ENCODE results near the gene SCGB3A2.

Gene SCGB3A2

DNA sequence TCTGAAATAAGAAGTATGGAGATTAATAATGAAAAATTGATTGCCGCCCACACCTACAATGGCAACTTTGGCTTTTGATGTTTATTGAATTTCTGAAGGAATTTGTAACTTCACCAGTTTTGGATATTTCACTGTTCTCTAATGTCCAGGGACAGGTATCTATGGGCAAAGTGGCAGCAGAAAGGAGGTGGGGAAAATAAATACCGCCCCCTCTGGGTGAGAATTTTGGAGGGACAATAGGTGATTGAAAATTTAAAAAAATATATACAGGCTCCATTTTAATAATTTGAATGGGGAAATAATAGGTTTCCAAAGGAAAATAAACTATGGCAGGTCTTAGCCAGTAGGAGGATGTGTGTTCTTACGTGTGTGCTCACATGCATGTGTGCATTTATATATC, 1.3 kb downstream of the SCGB3A2 start:
- H3K27ac ChIP-seq (ENCODE audit: insufficient read depth, low read depth, low read length, poor library complexity, severe bottlenecking), result no peak overlapping the region

DNA sequence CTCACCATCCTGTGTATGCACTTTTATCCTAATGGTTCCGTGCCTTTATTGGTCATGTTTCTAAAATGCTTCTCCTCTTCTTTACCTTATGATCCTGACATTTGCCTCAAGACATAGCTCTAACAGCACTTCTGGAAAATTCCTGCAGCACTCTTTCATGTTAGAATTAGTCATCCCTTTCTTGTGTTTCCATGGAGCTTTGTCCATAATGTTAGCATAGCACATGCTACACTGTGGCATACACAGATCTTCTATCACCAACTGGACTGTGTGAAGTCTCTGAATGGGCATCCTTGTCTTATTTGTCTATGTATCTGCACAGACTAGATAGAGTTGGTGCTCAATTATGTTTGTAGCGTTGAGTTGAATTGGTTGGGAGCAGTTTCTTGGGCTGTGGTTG, 2.0 kb downstream of the SCGB3A2 start:
- H3K36me3 ChIP-seq (ENCODE audit: control insufficient read depth, insufficient read depth, low read length), result no peaks in the 10 kb centered on the region
- no peaks in the 10 kb centered on the region for H3K27me3 ChIP-seq (ENCODE audit: control insufficient read depth, insufficient read depth, low read length, poor library complexity, severe bottlenecking)
- H3K27ac ChIP-seq (ENCODE audit: insufficient read depth, low read depth, low read length, poor library complexity, severe bottlenecking), result no peak overlapping the region
- 94 to 98% methylated on average over 2 of the region's 2 CpGs for WGBS, 2 experiments
- H3K4me1 ChIP-seq (ENCODE audit: control insufficient read depth, insufficient read depth, low read length), result no peaks in the 10 kb centered on the region
- H3K4me3 ChIP-seq (ENCODE audit: insufficient read depth, low read depth, low read length), result no peak overlapping the region
- H3K9me3 ChIP-seq (ENCODE audit: control insufficient read depth, low read length), result no peaks in the 10 kb centered on the region

More for the DNA sequence above, 1.3 kb downstream of the SCGB3A2 start:
- no peaks in the 10 kb centered on the region for H3K36me3 ChIP-seq (ENCODE audit: control insufficient read depth, insufficient read depth, low read length)
- H3K4me3 ChIP-seq (ENCODE audit: insufficient read depth, low read depth, low read length), result no peak overlapping the region
- H3K9me3 ChIP-seq (ENCODE audit: control insufficient read depth, low read length), result no peaks in the 10 kb centered on the region
- H3K4me1 ChIP-seq (ENCODE audit: control insufficient read depth, insufficient read depth, low read length), result peaks cover 7% of the 10 kb centered on the region
- WGBS, 2 experiments, result 98 to 100% methylated on average over 1 to 3 of the region's 3 CpGs
- H3K27me3 ChIP-seq (ENCODE audit: control insufficient read depth, insufficient read depth, low read length, poor library complexity, severe bottlenecking), result no peaks in the 10 kb centered on the region

DNA sequence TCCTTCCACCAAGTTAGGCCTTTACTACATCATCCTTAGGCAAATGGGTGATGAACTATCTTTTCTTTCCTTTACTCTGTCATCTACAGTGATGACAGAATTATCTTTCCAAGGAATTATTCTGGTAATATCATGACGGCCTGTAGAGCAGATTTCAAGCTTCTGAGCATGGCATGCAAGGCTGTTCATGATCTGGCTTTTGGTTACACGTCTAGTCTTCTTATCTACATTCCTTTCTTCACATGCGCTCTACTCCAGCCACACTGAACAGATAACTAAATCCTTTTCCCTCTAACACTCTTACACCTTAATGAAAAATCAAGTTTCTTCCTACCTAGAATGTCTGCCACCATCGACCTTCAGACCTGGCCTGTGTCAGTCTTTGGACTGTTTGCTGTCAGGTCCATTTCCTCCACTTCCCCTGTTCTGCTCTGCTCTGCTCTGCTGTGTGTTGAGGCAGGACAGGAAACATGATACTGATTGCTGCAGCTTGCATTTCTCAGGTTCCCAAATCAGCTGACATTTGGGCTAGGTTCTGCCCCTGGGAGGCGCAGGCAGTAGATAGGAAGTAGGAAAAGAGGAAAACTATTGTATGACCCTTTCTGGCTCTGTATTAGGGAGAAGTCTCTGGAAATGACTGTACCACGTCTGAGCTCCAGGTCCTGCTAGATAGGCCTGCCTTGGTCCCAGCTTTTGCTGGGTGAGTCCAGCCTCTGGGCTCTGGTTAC, 4.2 kb downstream of the SCGB3A2 start:
- H3K27ac ChIP-seq (ENCODE audit: insufficient read depth, low read depth, low read length, poor library complexity, severe bottlenecking), result no peak overlapping the region
- 85 to 86% methylated on average over 6 of the region's 6 CpGs for WGBS, 2 experiments
- H3K9me3 ChIP-seq (ENCODE audit: control insufficient read depth, low read length), result no peaks in the 10 kb centered on the region
- H3K4me3 ChIP-seq (ENCODE audit: insufficient read depth, low read depth, low read length), result no peak overlapping the region
- H3K36me3 ChIP-seq (ENCODE audit: control insufficient read depth, insufficient read depth, low read length), result no peaks in the 10 kb centered on the region
- no peaks in the 10 kb centered on the region for H3K4me1 ChIP-seq (ENCODE audit: control insufficient read depth, insufficient read depth, low read length)
- H3K27me3 ChIP-seq (ENCODE audit: control insufficient read depth, insufficient read depth, low read length, poor library complexity, severe bottlenecking), result no peaks in the 10 kb centered on the region

DNA sequence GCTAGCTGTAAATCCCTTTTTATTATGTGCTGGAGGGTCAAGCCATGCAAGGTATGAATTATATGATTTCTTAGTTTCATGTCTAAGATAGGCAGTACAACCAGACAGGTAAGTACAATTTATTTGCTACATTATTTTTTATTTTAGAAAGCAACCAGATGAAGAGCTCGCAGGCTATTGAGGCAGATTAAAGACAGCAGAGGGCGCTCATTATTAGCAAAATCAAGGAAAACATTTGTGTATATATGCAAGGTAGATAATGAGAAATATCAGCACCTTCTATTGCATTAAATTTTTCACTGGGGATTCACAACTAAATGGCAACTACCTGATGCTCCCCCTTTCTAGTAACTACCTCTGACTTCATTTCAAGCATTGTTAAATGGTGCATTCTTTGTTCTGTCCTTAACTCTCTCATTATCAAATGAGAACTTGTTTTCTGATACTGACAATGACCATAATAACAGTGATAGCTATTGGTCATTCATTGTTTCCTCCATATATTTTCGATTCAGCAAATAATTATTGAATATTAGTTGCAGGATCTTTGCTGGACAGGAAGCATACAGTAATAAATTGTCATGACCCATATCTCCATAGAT, 8.6 kb downstream of the SCGB3A2 start:
- Histone ChIP-seq H3K27me3 (ENCODE audit: control insufficient read depth, insufficient read depth, low read length, poor library complexity, severe bottlenecking) (no peaks in the 10 kb centered on the region), H3K9me3 (ENCODE audit: control insufficient read depth, low read length) (no peaks in the 10 kb centered on the region), H3K4me3 (ENCODE audit: insufficient read depth, low read depth, low read length) (no peak overlapping the region), H3K4me1 (ENCODE audit: control insufficient read depth, insufficient read depth, low read length) (no peaks in the 10 kb centered on the region), H3K36me3 (ENCODE audit: control insufficient read depth, insufficient read depth, low read length) (no peaks in the 10 kb centered on the region), H3K27ac (ENCODE audit: insufficient read depth, low read depth, low read length, poor library complexity, severe bottlenecking) (no peak overlapping the region)
- 39 to 80% methylated on average over 1 to 2 of the region's 3 CpGs for WGBS, 2 experiments

DNA sequence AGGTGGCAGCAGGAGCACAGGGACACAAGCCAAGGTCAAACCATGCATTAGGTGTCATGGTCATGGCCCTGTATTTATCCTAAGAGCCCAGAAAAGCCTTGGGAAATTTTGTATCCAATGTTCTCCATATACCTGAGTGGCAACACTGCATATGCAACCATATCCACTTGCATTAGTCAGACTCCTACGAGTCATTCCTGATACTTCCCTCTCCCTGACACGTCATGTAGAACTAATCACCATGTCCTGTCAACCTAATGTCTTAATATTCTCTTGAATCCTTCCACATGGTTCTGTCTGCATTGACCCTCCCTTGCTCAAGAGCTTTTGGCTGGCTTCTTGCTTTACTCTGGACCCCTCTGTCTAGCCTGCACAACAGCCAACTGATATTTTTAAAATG, 9.4 kb downstream of the SCGB3A2 start:
- H3K27me3 ChIP-seq (ENCODE audit: control insufficient read depth, insufficient read depth, low read length, poor library complexity, severe bottlenecking), result no peaks in the 10 kb centered on the region
- H3K27ac ChIP-seq (ENCODE audit: insufficient read depth, low read depth, low read length, poor library complexity, severe bottlenecking), result no peak overlapping the region
- no peak overlapping the region for H3K4me3 ChIP-seq (ENCODE audit: insufficient read depth, low read depth, low read length)
- H3K9me3 ChIP-seq (ENCODE audit: control insufficient read depth, low read length), result no peaks in the 10 kb centered on the region
- no peaks in the 10 kb centered on the region for H3K36me3 ChIP-seq (ENCODE audit: control insufficient read depth, insufficient read depth, low read length)
- no peaks in the 10 kb centered on the region for H3K4me1 ChIP-seq (ENCODE audit: control insufficient read depth, insufficient read depth, low read length)
- 90 to 93% methylated on average over 2 of the region's 2 CpGs for WGBS, 2 experiments

DNA sequence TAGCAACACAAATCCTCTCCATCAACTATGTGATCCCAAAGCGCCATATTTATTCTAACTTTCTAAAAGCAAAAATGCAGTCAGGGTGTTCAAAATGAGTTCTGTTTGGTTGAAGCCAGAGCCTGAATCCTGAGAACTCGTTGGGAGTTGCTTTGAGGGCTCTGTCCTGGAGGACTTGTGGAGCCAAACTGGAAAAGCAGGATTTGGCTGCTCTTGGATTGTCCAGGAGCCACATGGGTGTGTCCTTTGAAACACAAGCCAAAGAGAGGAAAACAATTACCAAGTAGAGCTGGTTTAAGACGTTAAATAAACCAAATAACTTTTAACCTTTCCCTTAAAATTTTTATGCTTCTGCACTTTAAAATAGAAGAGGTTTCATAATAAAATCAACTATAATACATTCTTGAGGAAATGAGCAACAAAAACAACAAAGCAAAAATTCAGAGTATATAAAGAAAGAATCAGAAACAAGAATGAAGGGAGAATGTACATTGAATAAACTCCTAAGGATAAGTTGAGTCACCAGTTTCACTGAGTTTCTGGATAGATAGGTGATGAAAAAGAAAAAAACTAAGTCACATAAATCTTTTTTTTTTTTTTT, 14.3 kb downstream of the SCGB3A2 start:
- Histone ChIP-seq H3K9me3 (ENCODE audit: control insufficient read depth, low read length) (no peaks in the 10 kb centered on the region), H3K4me1 (ENCODE audit: control insufficient read depth, insufficient read depth, low read length) (no peaks in the 10 kb centered on the region), H3K4me3 (ENCODE audit: insufficient read depth, low read depth, low read length) (no peak overlapping the region), H3K36me3 (ENCODE audit: control insufficient read depth, insufficient read depth, low read length) (no peaks in the 10 kb centered on the region), H3K27ac (ENCODE audit: insufficient read depth, low read depth, low read length, poor library complexity, severe bottlenecking) (no peak overlapping the region), H3K27me3 (ENCODE audit: control insufficient read depth, insufficient read depth, low read length, poor library complexity, severe bottlenecking) (no peaks in the 10 kb centered on the region)
- 73 to 74% methylated on average over 2 to 3 of the region's 3 CpGs for WGBS, 2 experiments

DNA sequence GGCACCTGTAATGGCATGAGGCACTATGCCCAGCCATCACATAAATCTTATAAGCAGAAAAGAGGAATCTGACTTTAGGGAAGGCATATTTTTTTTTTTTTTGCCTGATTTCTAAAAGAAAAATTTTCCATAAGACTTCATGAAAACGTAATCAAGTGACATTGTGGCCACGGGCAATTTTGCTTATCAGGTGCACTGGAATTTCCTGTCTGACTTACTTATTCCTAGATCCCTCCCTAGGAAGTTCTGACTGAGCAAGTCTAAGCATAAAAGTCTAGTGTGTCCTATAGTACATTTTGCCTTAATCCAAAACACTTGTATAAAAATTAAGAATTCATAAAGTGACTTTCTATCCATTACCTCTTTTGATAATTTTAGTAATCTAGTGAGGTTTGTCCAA, 15.3 kb downstream of the SCGB3A2 start:
- WGBS, 2 experiments, result 86 to 100% methylated on average over 2 of the region's 2 CpGs
- no peaks in the 10 kb centered on the region for H3K9me3 ChIP-seq (ENCODE audit: control insufficient read depth, low read length)
- H3K27ac ChIP-seq (ENCODE audit: insufficient read depth, low read depth, low read length, poor library complexity, severe bottlenecking), result no peak overlapping the region
- no peaks in the 10 kb centered on the region for H3K27me3 ChIP-seq (ENCODE audit: control insufficient read depth, insufficient read depth, low read length, poor library complexity, severe bottlenecking)
- no peak overlapping the region for H3K4me3 ChIP-seq (ENCODE audit: insufficient read depth, low read depth, low read length)
- H3K4me1 ChIP-seq (ENCODE audit: control insufficient read depth, insufficient read depth, low read length), result no peaks in the 10 kb centered on the region
- H3K36me3 ChIP-seq (ENCODE audit: control insufficient read depth, insufficient read depth, low read length), result no peaks in the 10 kb centered on the region

DNA sequence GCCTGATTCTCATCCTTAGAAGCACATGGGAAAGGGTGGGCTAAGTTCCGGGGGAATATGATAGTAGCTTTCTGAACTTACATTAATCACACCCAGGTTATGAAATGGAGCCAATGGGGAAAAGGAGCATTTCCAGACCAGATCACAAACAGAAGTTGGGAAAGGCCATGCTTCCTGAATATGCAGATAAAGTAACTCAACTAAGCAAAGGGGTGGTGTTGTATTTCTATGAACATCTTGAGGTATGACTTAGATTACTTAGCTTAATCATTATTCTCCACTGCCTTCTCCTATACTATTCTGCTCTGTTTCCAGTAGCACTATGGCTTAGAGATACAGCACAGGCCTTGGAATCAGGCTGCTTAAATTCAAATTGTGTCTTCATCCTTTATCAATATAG, 17.4 kb downstream of the SCGB3A2 start:
- no peaks in the 10 kb centered on the region for H3K36me3 ChIP-seq (ENCODE audit: control insufficient read depth, insufficient read depth, low read length)
- H3K27me3 ChIP-seq (ENCODE audit: control insufficient read depth, insufficient read depth, low read length, poor library complexity, severe bottlenecking), result no peaks in the 10 kb centered on the region
- H3K4me3 ChIP-seq (ENCODE audit: insufficient read depth, low read depth, low read length), result no peak overlapping the region
- 94% methylated on average over 1 of the region's 1 CpG; no CpG with 5 or more reads in 1 of the 2 experiments for WGBS, 2 experiments
- no peak overlapping the region for H3K27ac ChIP-seq (ENCODE audit: insufficient read depth, low read depth, low read length, poor library complexity, severe bottlenecking)
- no peaks in the 10 kb centered on the region for H3K9me3 ChIP-seq (ENCODE audit: control insufficient read depth, low read length)
- H3K4me1 ChIP-seq (ENCODE audit: control insufficient read depth, insufficient read depth, low read length), result no peaks in the 10 kb centered on the region

DNA sequence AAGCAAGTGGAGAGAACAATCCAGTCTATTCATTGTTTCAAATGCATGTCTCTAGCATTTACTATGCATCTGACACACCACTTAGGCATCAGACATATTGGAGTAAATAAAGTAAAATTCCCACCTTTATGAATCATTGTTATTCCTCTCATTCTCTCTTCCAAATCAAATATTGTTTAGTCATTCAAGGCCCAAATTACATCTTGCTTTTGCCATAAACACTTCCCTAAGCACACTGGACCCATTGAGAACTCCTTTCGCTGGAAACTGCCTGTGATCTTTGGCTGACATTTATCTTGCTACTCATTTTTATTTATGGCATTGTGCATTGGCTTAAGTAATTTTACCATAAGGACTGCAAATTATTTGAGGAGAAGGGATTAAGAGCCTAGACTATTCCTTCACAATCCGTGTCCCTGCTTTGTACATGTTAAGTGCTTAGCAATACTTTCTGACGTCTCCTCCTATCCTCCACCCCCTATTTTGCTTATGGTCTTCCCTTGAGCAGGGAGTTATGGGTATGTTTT, 20.4 kb downstream of the SCGB3A2 start:
- H3K27ac ChIP-seq (ENCODE audit: insufficient read depth, low read depth, low read length, poor library complexity, severe bottlenecking), result no peak overlapping the region

DNA sequence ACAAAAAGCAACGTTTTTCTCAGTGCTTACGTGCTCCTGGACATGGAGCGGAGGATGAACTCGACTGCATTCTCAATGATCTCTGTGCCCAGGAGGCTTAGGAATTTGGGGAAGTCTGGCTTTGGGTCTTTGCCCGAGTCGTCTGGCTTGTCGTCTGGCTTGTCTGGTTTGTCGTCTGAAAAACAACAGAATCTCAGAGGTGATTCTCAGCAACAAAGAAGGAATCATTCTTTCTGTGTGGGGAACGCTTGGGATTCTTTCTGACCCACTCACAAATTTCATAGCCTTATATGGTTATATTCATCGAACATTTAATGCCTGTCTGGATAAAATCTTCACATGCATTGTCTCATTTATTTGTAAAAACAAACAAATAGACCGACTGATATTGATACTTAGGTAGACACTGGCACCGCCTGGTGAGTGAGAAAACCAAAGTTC, 23.1 kb downstream of the SCGB3A2 start:
- Histone ChIP-seq H3K4me3 (ENCODE audit: insufficient read depth, low read depth, low read length) (no peak overlapping the region), H3K27me3 (ENCODE audit: control insufficient read depth, insufficient read depth, low read length, poor library complexity, severe bottlenecking) (no peaks in the 10 kb centered on the region), H3K4me1 (ENCODE audit: control insufficient read depth, insufficient read depth, low read length) (no peaks in the 10 kb centered on the region), H3K27ac (ENCODE audit: insufficient read depth, low read depth, low read length, poor library complexity, severe bottlenecking) (no peak overlapping the region), H3K9me3 (ENCODE audit: control insufficient read depth, low read length) (no peaks in the 10 kb centered on the region), H3K36me3 (ENCODE audit: control insufficient read depth, insufficient read depth, low read length) (no peaks in the 10 kb centered on the region)
- WGBS, 2 experiments, result 86 to 88% methylated on average over 12 of the region's 12 CpGs

More for the DNA sequence above, 20.4 kb downstream of the SCGB3A2 start:
- Histone ChIP-seq H3K9me3 (ENCODE audit: control insufficient read depth, low read length) (no peaks in the 10 kb centered on the region), H3K4me1 (ENCODE audit: control insufficient read depth, insufficient read depth, low read length) (no peaks in the 10 kb centered on the region), H3K36me3 (ENCODE audit: control insufficient read depth, insufficient read depth, low read length) (no peaks in the 10 kb centered on the region), H3K27me3 (ENCODE audit: control insufficient read depth, insufficient read depth, low read length, poor library complexity, severe bottlenecking) (no peaks in the 10 kb centered on the region), H3K4me3 (ENCODE audit: insufficient read depth, low read depth, low read length) (no peak overlapping the region)
- WGBS, 2 experiments, result 93 to 100% methylated on average over 2 to 3 of the region's 3 CpGs

Measured in ectodermal cell (in vitro differentiated cells).